ENCODE measurements around the gene MRPL54.

DNA sequence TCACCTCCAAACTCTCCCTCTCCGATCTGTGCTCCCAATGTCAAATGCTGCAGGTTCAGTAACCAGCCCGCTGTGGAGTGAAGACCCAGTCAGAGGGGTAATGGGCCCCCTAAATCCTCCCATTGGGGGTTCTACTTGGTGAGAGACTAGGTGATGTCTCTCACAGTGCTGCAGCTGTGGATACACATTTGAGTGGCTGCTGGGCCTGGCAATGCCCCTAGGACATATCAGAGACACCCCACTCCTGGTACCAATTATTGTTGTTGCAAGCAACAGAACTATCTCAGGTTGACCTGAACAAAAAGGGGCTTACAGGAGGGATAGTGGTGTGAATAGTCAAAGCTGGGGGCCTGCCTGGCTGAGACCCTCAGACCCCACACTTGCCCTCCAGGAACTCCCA lies 19.1 kb downstream of the MRPL54 start:
- TF ChIP-seq, protein P1, sequence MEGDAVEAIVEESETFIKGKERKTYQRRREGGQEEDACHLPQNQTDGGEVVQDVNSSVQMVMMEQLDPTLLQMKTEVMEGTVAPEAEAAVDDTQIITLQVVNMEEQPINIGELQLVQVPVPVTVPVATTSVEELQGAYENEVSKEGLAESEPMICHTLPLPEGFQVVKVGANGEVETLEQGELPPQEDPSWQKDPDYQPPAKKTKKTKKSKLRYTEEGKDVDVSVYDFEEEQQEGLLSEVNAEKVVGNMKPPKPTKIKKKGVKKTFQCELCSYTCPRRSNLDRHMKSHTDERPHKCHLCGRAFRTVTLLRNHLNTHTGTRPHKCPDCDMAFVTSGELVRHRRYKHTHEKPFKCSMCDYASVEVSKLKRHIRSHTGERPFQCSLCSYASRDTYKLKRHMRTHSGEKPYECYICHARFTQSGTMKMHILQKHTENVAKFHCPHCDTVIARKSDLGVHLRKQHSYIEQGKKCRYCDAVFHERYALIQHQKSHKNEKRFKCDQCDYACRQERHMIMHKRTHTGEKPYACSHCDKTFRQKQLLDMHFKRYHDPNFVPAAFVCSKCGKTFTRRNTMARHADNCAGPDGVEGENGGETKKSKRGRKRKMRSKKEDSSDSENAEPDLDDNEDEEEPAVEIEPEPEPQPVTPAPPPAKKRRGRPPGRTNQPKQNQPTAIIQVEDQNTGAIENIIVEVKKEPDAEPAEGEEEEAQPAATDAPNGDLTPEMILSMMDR (IDR thresholded peaks at IDR 0.05; ENCODE audit: insufficient read depth, low read length) = no peak
- TF ChIP-seq, protein P2, sequence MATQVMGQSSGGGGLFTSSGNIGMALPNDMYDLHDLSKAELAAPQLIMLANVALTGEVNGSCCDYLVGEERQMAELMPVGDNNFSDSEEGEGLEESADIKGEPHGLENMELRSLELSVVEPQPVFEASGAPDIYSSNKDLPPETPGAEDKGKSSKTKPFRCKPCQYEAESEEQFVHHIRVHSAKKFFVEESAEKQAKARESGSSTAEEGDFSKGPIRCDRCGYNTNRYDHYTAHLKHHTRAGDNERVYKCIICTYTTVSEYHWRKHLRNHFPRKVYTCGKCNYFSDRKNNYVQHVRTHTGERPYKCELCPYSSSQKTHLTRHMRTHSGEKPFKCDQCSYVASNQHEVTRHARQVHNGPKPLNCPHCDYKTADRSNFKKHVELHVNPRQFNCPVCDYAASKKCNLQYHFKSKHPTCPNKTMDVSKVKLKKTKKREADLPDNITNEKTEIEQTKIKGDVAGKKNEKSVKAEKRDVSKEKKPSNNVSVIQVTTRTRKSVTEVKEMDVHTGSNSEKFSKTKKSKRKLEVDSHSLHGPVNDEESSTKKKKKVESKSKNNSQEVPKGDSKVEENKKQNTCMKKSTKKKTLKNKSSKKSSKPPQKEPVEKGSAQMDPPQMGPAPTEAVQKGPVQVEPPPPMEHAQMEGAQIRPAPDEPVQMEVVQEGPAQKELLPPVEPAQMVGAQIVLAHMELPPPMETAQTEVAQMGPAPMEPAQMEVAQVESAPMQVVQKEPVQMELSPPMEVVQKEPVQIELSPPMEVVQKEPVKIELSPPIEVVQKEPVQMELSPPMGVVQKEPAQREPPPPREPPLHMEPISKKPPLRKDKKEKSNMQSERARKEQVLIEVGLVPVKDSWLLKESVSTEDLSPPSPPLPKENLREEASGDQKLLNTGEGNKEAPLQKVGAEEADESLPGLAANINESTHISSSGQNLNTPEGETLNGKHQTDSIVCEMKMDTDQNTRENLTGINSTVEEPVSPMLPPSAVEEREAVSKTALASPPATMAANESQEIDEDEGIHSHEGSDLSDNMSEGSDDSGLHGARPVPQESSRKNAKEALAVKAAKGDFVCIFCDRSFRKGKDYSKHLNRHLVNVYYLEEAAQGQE (IDR thresholded peaks at IDR 0.05; ENCODE audit: insufficient replicate concordance, low read depth) = no peak

Data from HL-60 (cell line).